ENCODE measurements around the gene SLC35E3.

- TF ChIP-seq EZH2phosphoT487 (IDR thresholded peaks at IDR 0.05; ENCODE audit: low read length) (no peak), CTCF (IDR thresholded peaks at IDR 0.05; ENCODE audit: low read length) (no peak)
These were observed 700 bp downstream of the SLC35E3 start for GRCh38 chr12:68746572-68747180.

All from MM.1S (cell line).